ENCODE measurements around the gene GPR162. TPM values are rescaled to one million over a fixed set of nuclear protein-coding genes. Genes with fewer than 3 reads are reported as not detected.

The GPR162 gene
- total and polyA plus RNA-seq, 8 donors, result 9.0 to 15.7 (median 12.2) TPM

DNA sequence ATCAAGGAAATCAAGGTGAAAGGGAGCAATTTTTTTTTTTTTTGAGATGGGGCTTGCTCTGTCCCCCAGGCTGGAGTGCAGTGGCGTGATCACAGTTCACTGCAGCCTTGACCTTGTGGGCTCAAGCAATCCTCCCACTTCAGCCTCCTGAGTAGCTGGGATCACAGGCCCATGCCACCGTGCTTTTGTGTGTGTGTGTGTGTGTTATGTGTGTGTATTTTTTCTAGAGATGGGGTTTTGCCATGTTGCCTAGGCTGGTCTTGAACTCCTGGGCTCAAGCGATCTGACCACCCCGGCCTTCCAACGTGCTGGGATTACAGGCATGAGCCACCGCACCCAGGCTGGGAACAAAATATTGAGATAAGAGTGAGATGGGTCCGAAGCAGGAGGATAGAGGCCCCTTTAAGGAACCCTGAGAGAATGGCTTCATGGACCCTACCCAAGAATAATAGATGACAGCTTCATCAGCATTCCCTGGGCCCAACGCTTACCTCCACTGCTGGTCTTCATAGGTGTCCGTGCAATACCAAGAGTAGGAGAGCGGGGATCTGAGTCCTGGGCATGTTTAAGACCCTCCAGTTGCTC is 28.4 kb downstream of the GPR162 start:
- peaks cover 11 to 29% of the 10 kb centered on the region in 2 donors for H3K4me1 ChIP-seq
- no peak for DNase-seq
- no peak overlapping the region for H3K27ac ChIP-seq
- TF ChIP-seq, protein P1, sequence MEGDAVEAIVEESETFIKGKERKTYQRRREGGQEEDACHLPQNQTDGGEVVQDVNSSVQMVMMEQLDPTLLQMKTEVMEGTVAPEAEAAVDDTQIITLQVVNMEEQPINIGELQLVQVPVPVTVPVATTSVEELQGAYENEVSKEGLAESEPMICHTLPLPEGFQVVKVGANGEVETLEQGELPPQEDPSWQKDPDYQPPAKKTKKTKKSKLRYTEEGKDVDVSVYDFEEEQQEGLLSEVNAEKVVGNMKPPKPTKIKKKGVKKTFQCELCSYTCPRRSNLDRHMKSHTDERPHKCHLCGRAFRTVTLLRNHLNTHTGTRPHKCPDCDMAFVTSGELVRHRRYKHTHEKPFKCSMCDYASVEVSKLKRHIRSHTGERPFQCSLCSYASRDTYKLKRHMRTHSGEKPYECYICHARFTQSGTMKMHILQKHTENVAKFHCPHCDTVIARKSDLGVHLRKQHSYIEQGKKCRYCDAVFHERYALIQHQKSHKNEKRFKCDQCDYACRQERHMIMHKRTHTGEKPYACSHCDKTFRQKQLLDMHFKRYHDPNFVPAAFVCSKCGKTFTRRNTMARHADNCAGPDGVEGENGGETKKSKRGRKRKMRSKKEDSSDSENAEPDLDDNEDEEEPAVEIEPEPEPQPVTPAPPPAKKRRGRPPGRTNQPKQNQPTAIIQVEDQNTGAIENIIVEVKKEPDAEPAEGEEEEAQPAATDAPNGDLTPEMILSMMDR (IDR thresholded peaks at IDR 0.05), result no peak
- intact Hi-C loops (cut with DNase I), result no loop called here
- H3K27me3 ChIP-seq, result no peaks in the 10 kb centered on the region
- no peaks in the 10 kb centered on the region for H3K9me3 ChIP-seq
- H3K4me3 ChIP-seq, result peak overlapping the region in 1 of 2 donors; percentile 62
- no peak for ATAC-seq
- peaks cover 0 to 10% of the 10 kb centered on the region in 2 donors for H3K36me3 ChIP-seq

DNA sequence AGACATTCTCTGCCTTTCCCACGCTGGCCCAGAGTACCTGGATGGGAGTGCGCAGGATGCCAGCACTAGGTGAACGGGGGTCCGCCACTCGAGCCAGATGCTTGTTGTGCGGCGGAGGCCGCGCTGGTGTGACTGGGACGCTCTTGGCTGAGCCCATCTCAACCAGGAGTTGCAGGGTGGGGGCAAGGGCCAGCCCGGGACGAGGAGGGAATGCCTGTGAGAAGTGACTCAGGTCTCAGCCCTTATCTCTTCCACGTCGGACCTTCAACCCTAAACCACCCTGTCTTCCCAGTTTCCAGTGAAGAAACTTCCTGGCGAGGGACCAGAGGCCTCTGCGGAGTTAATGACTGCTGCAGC is 29.2 kb downstream of the GPR162 start:
- Histone ChIP-seq H3K27me3 (no peaks in the 10 kb centered on the region), H3K9me3 (no peaks in the 10 kb centered on the region), H3K4me1 (peaks cover 11 to 29% of the 10 kb centered on the region in 2 donors), H3K4me3 (peak overlapping the region; percentile 55 to 62), H3K27ac (no peak overlapping the region), H3K36me3 (peaks cover 0 to 17% of the 10 kb centered on the region in 2 donors)
- intact Hi-C loops (cut with DNase I), result no loop called here
- TF ChIP-seq, protein P1 (IDR thresholded peaks at IDR 0.05), result no peak
- DNase-seq (peak in 1 of 4 donors; percentile 84), ATAC-seq (no peak)

DNA sequence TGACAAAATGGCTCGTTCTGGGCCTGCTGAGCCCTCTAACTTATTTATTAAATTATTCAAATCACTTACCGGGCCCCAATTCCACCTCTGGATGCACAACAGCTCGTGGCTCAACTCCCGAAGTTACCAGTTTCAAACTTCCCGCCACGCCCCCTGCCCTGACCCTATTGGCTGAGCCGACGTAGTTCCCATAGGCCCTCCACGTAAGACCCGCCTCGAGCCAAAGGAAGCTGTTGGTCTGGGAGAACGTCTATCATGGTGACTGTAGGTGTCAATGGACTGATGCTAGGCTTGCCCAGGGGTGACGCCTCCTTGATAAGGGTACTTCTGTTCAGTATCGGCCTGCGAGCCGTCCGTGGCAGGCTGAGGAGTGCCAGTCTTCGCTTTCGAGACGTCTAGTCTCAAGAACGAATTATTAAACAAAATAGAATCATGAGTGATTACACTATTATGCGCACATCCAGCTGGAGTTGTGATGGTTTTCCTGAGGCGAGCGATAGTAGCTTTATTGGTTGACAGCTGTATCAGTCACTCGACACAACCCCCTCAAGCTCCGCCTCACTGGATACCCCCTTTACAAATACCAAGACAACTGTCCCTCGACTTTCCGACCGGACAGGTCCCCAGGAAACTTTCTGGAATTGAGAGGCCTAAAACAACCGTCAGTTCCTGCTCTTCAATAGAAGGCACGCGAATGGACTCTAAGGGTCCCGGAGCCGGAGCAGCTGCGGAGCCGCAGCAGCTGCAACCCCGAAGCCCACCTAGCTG is 29.7 kb downstream of the GPR162 start, which contains the start of gene CDCA3:
Gene CDCA3, minus strand, starts transcription at position 134 of the 768 bp plus-strand sequence. CDS start 334 bp downstream, outside the sequence.
- TF ChIP-seq, protein P1 (IDR thresholded peaks at IDR 0.05), result no peak
- Histone ChIP-seq H3K9me3 (no peaks in the 10 kb centered on the region), H3K27me3 (no peaks in the 10 kb centered on the region), H3K4me1 (peaks cover 11 to 29% of the 10 kb centered on the region in 2 donors), H3K4me3 (peak within 1 kb of the TSS; percentile 55 to 62), H3K27ac (peak within 1 kb of the TSS; percentile 95 to 96), H3K36me3 (peaks cover 0 to 18% of the 10 kb centered on the region in 2 donors)
- ATAC-seq (peak; percentile 80), DNase-seq (peak; percentile 86 to 98 (median 96))
- intact Hi-C loops (cut with DNase I), result no loop called here

DNA sequence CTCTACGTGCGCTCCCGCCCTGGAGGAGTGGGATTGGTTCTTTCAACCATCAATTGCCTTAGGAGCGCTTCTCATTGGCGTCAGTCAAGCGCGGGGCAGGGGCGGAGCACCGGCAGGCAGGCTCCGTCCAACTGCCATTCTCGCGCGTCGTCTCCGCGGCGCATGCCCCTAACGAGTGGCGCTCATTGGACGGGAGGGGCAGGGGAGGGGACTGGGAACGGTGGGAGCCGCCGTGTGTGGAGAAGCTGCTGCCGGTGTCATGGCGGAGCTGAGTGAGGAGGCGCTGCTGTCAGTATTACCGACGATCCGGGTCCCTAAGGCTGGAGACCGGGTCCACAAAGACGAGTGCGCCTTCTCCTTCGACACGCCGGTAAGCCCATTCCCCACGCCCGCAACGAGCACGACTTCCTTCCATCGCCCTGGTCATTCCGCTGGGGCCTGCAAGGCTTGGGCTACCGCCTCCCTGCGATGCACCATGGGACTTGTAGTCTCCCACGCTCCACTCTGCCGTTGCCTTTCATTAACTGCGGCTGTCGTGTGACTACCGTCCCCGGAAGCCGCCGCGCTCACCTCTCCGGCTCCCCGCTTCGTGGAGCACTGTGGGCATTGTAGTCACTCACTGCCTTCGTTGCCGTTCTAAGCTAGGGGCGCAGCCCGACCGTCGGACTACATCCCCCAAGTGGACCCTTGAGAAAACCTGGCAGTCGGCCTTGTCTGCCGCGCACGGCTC is 30.5 kb downstream of the GPR162 start, which contains the start of gene USP5:
Gene USP5, plus strand, starts transcription at position 230 of the 730 bp plus-strand sequence. Its CDS starts 30 bp downstream, at position 260.
- TF ChIP-seq, protein P1 (IDR thresholded peaks at IDR 0.05), result peak in 1 of 2 donors; percentile 22
- Histone ChIP-seq H3K4me1 (peaks cover 11 to 29% of the 10 kb centered on the region in 2 donors), H3K27ac (peak within 1 kb of the TSS; percentile 95 to 96), H3K27me3 (no peaks in the 10 kb centered on the region), H3K9me3 (no peaks in the 10 kb centered on the region), H3K4me3 (peak within 1 kb of the TSS; percentile 55 to 62), H3K36me3 (peaks cover 0 to 21% of the 10 kb centered on the region in 2 donors)
- intact Hi-C loops (cut with DNase I), result no loop called here
- ATAC-seq, result peak; percentile 89
- peak; percentile 99 to 100 (median 100) for DNase-seq

Data from left lung (tissue), 10 donors.